GM18858 (cell line): ENCODE measurements around the gene CDH11.

ENCODE experiments used
- ATAC-seq: cut with Tn5 transposase; IDR thresholded peaks from one replicate; pipeline ENCODE4 v1.9.1; 2021; ENCODE audit not compliant: unreplicated experiment

Gene CDH11

GRCh38 chr16:65070831-65071432, 50.9 kb downstream of the CDH11 start:
- no peak for ATAC-seq

DNA sequence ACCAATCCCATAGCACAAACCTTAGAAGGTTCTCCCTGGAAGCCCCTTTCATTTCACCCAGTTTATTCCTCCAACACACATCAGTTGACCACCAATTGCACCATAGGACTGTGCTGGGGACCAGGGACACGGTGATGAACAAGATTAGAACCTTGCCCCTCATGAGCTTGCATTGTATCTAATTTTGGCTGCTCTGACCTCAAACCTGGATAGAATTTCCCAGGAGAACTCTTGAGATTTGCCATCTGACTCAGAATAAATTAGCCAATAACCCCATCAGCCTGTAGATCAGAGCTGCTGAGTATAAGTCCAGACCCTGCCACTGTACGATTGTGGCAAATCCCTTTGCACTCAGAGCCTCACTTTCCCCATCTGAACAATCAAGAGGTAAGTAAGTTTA, 52.1 kb downstream of the CDH11 start:
- ATAC-seq: no peak

DNA sequence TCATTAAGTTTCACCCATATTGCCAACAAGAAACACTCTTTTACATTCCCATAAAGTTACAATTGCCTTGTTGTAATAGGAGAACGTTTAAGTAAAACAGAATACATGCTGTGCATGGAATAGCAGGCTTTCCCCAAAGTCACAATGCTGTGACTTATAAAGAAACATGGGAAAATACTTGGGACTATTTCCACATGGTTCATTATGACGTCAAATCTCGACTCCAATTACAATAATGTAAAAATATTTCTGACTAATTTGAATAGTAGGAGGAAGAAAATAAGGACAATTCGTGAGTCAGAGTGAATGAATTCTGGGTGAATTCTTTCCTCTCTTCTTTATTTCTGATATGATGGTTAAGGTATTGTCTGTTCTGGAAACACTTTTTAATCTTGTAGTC, 52.8 kb downstream of the CDH11 start:
- ATAC-seq: no peak

- no peak for ATAC-seq
These were observed 53.6 kb downstream of the CDH11 start for GRCh38 chr16:65068151-65068740.

DNA sequence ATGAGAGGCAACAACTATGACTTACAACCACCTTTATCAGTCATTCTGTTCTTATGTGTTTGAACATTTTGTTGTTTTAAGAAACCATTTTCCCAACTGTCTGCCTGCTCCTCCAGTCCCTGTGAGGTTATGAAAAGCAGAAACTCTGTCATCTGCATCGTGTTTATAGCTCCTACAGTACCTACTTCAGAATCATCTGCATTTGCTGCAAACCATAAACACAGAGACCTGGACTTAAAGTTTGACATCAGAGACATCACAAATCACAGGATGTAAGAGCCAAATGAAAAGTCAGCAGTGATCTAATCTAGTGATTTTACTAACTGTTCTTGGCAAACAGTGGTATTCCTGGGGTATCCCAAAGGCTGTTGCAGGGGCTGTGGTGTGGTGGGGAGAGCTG, 55.2 kb downstream of the CDH11 start:
- no peak for ATAC-seq

- ATAC-seq: no peak
These were observed 56.8 kb downstream of the CDH11 start for GRCh38 chr16:65065031-65065430.

DNA sequence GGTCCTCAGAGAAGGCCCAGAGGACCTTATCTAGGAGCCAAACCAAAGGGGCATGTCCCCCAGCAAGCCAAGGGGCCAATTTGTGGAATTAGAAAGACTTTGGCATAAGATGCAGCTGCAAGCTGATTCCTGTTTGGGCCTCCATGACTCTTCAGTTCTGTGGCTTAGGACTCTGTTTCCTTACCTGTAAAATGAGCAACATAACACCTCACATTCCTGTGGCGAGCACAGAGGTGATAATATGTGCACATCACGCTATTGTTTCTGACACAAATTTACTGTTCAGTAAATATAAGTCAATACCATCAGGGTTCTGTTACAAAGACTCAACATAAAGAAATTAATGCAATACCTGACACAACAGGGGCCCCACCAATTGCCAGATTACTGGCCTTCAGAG, 57.7 kb downstream of the CDH11 start:
- ATAC-seq: no peak

GRCh38 chr16:65062736-65063583, 58.9 kb downstream of the CDH11 start:
- ATAC-seq: no peak

- ATAC-seq: no peak
These were observed 59.8 kb downstream of the CDH11 start for GRCh38 chr16:65061935-65062518.

DNA sequence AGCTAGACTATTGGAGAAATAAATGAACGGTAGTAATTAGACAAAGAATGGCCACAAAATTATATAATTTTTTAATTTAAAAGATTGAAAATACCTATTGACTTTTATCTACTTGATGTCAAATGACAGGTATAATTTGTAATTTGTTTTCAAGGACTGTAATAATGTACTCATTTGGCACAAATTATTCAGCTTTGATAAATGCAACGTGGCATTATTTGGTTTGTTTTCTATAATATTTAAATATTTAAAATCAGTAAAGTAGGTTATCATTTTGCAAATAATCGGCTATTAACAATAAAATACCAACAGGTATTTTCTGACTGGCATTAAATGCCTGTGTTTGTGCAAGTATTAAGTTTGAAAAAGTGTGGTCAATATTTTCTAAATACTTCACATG, 60.6 kb downstream of the CDH11 start:
- no peak for ATAC-seq

DNA sequence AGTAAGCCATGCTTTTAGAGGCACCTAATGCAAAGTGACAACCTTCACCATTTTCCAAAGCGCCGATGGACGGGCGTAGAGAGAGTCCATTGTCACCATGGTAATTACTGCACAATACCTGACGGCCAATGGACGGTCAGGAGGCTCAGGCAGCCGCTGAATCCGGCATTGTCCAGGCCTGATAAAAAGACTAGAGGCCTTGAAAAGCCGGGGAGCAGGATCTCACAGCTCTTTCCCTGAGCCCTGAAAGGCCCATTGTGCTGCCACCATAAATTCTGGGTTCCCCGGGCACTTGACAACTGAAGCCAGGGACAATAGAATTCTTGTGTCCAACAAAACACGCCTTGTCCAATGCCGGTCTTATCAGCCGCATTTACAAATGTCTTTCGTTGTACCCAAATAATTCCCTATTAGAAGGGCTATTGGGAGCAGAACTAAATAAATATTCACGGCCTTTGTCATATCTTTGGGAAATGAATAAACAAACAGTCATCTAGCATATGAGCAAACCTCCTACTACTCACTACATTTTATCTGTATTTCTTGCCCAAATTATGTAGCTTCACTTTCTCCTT, 62.4 kb downstream of the CDH11 start:
- ATAC-seq: no peak

- no peak for ATAC-seq
These were observed 64.7 kb downstream of the CDH11 start for GRCh38 chr16:65057184-65057583.

DNA sequence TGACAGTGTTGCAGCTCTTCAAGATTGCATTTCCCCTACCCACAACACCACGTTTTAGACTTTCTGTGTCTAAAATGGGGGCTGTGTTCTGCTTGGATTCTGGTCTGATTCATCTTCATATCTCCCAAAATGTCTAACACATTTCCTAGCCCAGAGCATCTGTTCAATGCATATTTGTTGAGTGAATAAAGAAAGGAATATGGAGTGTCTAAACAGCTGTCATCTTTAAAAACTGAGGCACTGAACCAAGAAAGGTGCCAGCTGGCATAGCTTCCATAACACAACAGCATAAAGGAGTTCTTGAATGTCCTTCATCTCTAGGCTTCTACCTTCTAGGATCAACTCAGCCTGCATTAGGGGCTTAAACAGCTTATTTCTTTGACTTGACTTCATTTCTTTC, 67.4 kb downstream of the CDH11 start:
- no peak for ATAC-seq

DNA sequence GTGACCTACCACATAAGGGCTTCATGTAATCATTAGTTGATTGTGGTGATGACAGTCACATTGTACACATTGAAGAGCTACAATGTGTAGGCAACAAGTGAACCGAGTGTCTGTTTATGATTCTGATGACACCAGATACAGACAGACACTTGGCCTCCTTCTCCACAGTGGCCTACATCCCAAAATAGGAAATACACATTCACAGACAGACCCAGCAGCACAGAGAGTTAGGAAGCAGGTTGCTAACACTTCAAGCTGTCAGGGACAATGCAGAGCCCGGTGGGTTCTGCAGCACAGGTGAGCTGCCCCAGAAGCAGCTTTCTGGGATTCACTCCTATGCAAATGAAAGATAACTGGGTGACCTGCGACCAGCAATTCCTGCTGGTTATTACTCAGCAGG, 72.2 kb downstream of the CDH11 start:
- no peak for ATAC-seq

GRCh38 chr16:65045961-65046360, 75.9 kb downstream of the CDH11 start:
- ATAC-seq: no peak

DNA sequence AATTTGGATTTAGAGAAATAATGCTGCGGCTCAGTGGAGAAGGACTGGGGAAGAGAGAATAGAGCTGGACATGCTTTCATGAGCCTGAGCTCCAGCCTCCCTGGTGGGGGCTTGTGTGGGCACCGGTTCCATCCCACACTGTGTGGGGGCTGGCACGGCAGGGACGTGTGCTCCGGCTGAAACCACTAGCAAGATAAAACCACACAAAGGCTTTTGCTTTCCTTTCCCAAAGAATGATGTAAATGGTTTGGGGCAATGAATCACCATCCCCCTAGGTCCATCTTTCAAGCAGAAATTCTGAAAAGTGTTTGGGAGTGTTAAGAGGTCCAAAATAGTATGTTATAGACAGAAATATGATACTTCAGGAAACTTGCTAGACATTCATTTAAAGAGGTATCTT, 77.0 kb downstream of the CDH11 start:
- no peak for ATAC-seq

- no peak for ATAC-seq
These were observed 77.8 kb downstream of the CDH11 start for GRCh38 chr16:65044026-65044425.

DNA sequence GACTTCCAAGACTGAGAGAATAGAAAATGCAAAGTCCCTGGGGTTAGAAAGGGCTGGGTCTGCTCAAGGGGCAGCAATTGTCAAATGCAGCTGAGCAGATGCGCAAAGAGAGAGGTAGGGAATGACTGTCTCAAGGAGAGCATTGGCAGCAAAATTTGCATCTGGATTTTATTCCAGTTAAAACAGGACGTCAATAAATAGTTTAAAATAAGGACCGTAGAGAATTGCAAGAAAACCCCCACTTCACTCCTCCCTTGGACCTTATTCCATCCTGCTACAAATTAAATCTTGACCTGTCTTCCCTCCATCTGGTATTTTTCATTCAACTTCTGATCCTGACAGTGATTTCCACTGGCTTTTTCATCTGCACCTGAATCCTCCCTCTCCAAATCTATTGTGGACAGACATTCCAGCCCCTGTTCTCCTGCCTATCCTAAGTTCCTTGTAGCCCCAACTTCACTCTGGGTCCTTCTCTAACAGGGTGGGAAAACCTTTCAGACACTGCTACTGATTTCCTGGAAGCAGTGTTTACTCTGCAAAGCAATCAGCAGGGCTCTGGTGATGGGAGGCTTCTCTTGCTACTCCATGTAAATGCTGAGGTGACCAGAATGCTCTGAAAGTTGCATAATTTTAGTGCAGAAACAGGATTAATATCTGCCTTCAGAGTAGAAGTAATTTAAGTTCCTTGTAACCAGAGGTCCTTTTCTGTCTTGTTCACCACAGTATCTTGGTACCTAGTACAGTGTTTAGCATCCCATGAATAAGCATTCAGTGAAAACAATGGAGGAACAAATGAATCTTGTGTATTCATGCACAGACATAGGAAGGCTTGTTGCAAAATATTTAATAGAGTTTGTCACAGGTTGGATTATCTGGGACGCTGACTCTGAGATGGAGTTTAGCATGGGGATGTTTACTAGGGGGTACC, 79.2 kb downstream of the CDH11 start:
- no peak for ATAC-seq

DNA sequence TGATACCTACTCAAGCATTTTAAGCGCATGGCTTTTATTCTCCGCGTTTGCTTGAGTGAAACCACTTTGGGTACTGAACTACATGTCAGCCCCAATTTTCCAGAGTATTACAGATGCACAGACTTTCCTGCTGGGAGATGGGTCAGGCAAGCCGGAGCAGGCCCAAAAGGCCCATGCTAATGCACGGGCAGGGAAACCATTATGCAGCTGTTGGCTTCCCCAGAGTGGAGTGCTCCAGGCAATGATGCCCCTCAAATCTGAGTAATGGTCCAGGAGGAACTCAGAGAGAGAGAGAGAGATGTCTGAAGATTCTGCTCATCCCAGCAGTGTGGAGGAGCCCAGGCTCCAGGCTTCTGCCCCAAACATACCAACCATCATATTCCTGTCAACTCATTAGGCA, 80.2 kb downstream of the CDH11 start:
- no peak for ATAC-seq

GRCh38 chr16:65038100-65038499, 83.8 kb downstream of the CDH11 start:
- no peak for ATAC-seq

DNA sequence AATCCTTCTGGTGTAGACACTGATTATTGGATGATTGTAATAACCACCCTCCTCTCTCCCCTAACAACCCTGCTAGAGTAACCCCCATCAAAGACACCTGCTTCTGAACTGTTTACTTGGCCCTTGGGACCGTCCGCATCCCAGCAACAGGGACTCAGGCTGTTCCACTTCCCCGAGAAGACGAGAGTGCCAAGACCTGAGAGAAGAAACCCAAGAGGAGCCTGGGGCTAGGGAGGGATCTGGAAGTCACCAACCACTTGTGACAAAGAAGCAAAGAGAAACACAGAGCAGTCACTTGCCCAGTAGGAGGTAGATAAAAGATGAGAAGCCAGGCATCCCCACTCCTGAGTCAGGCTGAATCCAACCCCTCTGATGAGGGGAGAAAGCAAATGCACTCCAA, 84.3 kb downstream of the CDH11 start:
- no peak for ATAC-seq
